NCI-H128 (cell line): ENCODE results near the gene CYP2C8.
"Not testable (repeated sequence)": the region's sequence is repeated elsewhere in the genome, so short reads cannot be mapped to it uniquely, and the experiment has no call there.

ENCODE experiments used
- DNase-seq: peaks from one replicate; lab custom pipeline; 2025; ENCODE audit not compliant: unreplicated experiment; lab: John Stamatoyannopoulos, UW

CYP2C8 gene

DNA sequence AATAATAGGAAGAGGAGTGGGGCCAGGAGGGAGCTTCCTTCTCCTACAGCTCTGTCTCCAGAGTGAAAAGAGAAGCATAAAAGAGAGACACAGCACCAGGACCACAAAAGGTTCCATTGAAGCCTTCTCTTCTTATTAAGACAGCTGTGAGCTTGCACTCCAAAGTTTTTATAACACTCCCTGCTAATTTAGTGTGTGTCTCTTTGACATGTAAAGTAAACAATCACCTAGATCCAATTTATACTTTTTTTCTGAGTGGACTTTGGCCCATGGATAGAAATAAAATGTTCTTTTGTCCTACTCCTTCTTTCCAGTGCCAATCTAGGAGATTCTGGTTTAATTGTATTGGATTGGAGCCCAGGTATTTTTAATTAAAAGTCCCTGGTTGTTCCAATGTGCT lies at the start of gene CYP2C8:
TSS of gene CYP2C8 (minus strand) at position 212 of the 400 bp plus-strand sequence. CDS start at position 117, 95 bp downstream.
- DNase-seq: no peak

DNA sequence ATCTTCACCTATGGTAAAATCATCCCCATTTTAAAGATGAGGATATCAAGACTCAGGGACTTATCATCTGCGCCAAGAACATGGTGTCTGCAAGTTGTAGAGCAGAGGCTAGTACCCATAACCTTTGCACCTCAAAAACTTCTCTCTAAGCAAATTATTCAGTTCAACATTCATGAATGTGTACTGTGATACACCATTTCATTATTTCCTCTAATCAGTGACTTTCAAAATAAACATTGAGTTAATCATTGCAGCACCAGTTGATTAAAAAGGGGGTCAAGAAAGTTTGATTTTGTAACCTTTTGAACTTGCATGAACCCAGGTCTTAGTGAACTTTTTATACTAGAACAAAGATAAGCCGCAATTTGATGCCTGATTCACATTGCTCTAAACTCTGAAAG lies 47.6 kb upstream of the CYP2C8 start:
- DNase-seq: no peak

DNA sequence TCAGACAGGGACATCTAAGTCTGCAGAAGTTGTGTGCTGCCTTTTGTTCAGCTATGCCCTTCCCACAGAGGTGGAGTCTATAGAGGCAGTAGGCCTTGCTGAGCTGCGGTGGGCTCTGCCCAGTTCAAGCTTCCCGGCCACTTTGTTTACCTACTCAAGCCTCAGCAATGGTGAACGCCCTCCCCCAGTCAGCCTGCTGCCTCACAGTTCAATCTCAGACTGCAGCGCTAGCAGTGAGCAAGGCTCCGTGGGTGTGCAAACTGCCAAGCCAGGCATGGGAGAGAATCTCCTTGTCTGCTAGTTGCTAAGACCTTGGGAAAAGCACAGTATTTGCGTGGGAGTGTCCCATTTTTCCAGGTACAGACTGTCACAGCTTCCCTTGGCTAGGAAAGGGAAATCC lies 41.5 kb upstream of the CYP2C8 start:
- not testable (repeated sequence) for DNase-seq

DNA sequence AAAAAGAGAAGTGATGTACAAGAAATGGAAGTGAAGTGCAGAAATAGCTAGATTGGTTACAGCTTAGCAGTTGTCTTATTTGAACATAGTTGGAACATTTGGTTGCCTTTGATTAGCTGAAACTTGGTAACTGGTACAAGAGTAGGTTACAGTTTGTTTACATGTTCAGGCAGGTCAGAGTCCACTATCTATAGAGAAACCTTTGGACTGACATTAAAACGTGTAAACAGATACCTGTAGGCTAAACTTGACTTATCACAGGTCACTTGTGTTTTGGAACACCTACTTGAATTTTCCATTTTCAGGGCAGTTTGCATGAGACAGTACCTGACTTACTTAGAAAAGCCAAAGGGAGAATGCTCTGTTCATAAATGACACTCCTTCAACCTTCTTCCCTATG lies 28.5 kb upstream of the CYP2C8 start:
- DNase-seq: no peak

DNA sequence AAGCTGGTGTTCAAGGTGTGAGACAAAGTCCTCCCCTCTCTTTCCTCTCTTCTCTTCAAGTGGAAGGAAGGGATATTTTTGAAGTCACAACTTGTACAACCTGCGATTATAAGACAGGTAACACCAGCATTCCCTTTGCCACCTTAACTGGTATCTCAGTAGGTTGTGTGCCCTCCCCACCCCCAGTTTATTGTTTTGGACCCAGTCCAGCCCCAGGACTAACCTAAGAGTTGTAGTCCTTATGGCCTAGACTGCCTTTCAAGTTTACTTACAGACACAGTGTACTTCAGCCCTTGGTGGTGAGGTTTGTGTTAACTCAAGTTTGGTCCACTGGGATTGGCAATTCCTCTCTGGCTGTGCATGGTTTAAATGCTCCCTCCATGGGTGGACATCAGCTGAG lies 26.8 kb upstream of the CYP2C8 start:
- no peak for DNase-seq

DNA sequence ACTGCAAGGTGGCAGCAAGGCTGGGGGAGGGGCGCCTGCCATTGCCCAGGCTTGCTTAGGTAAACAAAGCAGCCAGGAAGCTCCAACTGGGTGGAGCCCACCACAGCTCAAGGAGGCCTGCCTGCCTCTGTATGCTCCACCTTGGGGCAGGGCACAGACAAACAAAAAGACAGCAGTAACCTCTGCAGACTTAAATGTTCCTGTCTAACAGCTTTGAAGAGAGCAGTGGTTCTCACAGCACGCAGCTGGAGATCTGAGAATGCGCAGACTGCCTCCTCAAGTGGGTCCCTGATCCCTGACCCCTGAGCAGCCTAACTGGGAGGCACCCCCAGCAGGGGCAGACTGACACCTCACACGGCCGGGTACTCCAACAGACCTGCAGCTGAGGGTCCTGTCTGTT lies 10.3 kb upstream of the CYP2C8 start:
- not testable (repeated sequence) for DNase-seq

DNA sequence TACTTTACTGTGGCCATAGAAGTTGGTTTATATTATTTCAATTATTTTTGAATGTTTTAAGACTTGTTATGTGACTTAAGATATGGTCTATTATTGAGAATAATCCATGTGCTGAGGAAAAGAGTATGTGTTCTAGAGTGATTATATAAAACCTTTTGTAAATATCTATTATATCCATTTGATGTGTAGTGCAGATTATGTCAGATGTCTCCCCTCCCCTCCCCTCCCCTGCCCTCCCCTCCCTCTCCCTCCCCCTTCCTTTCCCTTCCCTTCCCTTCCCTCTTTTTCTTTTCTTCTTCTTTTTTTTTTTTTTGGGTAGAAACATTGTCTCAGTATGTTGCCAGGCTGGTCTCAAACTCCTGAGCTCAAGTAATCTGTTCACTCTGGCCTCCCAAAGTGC lies 8.3 kb upstream of the CYP2C8 start:
- no peak for DNase-seq

DNA sequence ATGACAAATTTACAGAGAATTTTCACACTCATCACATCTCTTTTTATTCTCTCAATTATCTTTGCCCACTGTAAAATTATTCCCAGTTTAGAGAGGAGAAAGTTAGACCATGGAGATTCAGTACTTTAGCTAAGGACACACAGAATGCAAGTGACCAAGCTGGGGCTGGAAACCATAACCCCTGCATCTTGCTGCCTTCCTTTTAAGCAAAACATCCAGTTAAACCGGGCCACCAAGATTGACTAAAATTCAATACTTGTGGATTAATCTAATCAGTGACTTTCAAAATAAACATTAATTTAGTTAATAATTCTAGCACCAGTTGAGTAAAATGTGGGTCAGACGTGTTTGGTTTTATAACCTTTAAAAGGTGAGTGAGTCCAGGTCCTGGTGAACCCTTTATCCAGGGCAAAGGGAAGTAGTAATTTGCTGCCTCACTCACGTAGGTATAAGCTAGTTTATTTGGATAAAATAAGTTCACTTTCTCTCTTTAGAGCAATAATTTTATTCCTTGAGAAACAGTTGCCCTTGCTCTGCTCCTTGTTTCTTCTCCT lies 1.9 kb upstream of the CYP2C8 start:
- no peak for DNase-seq

DNA sequence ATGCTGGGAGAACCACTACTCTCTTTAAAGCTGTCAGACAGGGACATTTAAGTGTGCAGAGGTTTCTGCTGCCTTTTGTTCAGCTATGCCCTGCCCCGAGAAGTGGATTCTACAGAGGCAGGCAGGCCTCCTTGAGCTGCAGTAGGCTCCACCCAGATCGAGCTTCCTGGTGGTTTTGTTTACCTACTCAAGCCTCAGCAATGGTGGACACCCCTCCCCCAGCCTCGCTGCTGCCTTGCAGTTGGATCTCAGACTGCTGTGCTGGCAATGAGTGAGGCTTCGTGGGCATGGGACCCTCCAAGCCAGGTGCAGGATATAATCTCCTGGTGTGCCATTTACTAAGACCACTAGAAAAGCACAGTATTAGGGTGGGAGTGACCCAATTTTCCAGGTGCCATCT lies 5.2 kb downstream of the CYP2C8 start:
- not testable (repeated sequence) for DNase-seq

DNA sequence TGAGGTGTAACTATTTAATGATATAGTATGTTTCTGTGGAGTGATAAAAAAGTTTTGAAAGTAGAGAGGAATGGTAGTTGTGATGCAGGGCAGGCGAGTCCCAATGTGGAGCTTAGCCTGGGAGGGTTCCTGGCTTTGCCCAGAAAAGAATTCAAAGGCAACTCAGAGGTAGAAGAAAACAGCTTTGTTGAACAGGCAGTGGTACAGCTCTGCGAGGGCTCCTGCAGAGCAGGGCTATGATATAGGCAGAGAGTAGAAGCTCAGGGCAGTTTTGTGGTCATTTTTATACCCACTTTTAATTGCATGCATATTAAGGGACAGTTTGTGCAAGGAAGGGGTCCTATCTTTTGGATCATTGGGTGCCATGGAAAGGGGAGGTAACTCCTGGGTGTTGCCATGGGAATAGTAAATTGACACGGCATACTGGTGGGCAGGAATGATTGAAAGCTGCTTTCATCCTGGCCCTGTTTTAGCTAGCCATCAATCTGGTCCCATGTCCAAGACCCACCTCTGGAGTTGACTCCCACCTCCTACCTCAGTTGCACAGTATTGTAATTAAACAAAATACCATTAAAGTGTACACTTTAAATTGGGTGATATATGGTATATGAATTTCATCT lies 12.4 kb downstream of the CYP2C8 start:
- DNase-seq: no peak

DNA sequence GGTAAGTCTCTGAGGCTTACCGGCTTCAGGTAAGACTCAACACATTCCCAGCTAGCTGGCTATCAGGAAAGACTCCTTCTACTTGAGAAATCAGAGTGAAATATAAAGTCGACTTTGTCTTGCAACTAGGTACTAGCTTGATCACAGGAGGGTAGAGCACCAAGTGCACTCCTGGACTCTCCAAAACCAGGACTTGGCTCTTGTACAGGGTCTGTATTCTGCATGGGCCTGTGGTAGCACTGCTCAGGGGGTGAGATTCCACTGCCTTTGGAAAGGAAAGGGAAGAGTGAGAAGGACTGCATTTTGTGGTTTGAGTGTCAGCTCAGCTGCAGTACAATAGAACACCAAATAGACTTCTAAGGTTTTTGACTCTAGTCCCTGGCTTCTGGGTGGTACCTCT lies 19.4 kb downstream of the CYP2C8 start:
- no peak for DNase-seq

DNA sequence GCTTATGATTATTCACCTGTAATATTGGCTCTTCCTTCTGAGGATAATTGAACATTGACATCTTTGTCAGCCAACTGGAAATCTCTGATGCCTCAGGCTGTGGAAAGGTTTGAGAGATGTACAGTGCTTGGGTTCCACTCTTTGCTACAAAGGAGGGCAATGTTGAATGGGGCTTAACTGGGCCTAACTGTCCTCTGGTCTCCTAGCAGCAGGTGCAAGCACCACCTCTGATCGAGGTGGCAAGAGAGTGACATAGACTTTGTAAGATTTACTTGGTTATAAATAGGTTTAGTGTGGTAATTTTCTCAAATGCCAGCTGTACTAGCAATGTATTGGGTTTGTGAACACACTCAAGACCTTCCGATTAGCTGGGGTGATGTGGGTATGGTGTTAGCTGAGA lies 21.1 kb downstream of the CYP2C8 start:
- no peak for DNase-seq

DNA sequence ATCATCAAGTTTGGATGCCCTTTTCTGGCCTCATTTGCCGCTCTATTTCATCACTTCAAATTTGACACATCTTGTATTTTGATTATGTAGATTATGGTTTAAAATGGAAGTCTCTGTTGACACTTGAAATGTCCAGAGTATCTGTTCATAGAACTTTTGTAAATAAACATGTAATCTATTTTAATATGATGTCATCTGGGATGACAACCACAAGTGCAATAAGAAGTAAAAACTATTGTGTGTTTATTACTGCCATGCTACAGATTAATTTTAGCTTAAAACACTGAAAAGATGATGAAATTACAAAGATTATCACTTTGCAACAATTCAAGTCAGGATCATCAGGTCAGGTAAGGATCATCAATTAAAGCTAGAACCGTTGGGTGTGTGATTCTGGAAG lies 30.0 kb downstream of the CYP2C8 start:
- no peak for DNase-seq

DNA sequence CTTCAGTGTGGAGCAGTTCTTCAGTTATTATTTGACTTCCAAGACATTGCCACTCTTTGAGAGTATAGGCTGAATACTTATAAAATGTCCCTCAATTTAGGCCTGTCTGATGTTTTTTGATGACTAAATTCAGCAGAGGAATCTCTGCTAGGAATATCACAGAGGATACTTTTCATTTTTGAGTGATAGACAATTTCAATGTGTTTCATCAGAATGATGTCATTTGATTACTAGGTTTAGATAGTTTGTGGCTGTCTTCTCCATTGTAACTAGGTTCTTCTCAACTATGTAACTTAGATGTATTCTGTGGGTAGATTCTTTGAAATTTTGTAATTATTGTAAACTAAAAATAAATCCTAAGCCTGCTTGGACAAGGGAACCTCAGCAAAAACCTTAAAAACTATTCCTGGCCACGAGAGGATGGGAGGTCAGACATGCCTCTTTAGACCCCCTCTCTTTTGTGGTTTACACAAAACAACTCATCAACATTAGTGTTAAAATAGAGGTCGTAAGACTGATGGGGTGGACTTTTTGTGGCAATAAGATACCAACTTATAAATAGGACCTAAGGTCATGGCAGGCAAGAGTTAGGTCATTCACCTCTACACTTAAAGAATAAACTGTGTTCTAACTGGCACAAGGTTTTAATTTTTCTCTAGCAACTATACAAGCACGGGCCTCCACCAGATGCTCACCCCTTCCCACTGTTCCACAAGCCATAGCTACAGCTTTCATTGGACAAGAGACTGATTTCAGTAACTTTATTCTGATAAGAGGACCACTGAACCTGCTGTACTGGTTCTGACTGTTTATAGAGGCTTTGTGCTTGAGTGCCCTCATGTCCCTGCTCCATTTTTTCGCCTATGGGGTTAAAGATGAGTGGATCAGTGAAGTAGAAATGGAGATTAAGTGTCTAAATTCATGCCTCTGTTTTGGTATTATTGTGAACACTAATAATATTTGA lies 33.7 kb downstream of the CYP2C8 start:
- no peak for DNase-seq

DNA sequence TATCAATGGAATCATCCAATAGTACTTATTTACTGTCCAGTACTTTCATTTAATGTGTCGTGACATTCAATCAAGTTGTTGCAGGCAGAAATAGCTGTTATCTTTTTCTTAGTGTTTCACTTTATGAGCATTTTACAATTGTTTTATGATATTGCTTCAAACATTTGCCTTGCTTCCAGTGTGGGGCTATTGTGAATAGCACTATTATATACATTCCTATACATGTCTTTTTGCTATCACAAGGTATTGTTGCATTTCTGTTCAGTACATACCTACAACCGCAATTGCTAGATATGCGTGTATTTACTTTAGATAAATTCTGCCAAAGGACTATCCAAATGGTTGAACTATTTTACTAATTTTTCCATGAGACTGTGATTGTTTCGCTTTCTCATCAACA lies 34.9 kb downstream of the CYP2C8 start:
- no peak for DNase-seq

DNA sequence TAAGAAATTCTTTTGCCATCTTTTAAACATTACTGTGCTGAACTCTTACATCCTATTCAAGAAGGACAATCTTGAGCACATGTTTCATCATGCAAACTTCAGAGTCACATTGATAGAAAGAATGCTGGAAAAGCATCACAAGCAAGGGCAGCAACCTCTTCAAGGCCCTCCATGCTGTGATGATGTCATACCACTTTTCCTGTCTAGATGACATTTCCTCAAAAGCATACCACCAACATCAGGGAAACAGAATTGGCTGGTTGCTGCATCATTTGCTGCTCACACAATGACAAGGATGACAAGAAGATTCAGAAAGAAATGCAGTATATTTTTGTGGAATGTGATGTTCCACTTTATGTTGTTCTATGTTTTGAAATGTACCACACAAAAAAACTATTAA lies 37.6 kb downstream of the CYP2C8 start:
- no peak for DNase-seq

DNA sequence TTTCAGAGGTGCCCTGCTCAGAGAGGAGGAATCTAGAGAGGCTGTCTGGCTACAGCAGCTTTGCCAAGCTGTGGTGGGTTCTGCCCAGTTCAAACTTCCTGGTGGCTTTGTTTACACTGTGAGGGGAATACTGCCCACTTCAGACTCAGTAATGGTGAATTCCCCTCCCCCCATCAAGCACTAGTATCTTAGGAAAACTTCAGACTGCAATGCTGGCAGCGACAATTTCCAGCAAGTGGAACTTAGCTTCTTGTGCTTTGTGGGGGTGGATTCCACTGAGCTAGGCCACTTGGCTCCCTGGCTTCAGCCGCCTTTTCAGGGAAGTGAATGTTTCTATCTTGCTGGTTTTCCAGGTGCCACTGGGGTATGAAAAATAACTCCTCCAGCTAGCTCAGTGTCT lies 42.8 kb downstream of the CYP2C8 start:
- no peak for DNase-seq

DNA sequence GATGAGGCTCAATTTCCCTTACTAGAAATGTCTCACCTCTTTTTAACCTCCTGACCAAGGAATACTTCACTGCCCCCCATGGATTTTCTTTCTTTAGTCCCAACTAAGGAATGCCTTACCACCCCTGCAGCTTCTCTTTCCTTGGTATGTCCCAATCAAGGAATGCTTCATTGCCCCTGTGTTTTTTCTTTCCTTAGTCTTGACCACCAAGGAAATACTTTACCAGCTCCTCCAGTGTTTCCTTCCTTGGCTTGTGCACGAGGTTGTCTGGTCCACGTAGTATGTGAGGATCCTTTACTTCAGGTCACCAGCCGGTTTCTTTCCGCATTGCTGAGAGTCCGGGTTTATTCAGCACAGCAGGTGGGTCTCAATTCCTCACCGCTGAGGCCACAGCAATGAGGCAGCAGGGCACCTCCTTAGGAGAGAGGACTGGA lies 71.5 kb downstream of the CYP2C8 start:
- no peak for DNase-seq

DNA sequence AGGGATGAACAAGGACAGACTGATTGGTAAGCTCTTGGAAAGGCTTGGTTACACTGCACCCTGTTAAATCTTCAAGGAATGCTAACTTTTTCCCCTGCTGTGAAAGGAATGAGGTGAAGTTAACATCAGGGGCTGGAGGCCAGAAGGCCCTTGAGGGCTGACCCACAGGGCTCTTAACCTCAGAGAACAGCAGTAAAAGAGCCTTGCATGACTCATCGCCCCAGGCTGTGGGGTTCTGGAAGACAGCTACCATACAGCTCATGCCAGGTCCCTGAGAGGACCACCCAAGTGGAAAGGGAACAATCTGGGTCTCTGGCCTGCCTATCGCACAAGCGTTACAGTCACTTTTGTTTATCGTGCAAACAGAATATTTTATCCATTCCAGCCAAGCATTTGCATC lies 76.5 kb downstream of the CYP2C8 start:
- no peak for DNase-seq

DNA sequence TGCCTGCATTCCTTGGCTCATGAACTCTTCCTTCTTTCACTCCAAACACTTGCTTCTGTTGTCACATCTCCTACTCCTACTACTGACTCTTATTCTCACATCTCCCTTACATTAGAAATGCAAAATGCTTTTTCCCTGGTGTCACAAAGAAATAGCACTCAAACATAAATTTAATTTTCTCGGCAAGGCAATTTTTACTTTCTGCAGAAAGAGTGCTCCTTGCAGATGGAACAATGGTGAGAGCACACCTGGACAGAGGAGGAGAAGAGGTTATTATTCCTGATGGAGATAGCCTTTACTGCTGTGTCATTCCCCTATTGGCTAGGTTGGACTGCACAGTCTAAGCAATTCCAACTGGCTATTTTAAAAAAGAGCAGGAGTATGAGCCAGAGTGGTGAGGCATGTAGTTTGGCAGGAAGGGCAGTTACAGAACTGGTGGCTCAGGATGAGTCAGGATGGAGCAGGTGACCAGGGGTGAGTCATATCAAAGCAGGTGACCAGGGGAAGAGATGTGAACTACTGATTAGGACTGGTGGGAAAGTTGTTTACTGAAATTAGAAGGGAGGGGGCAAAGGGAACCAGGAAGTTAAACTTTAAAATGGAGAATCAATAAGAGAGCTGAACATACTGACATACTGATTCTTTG lies 77.9 kb downstream of the CYP2C8 start:
- no peak for DNase-seq

DNA sequence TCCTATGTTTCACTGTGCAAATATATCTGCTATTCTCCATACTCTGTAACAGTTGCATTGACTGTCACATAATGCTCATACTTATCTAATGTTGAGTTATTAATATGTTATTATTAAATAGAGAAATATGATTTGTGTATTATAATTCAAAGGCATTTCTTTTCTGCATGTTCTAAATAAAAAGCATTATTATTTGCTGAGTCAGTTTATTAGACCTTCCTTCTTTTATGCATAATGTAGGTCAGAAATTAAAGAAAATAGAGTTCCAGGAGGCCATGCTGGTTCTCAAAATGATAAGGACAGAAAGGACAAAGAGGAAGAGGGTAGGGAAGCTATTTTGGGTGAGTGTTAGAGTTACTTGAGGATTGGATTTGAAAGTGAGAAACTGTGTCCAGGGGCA lies 80.1 kb downstream of the CYP2C8 start:
- DNase-seq: no peak
